Measurements from ENCODE around the gene SERGEF.

- TF ChIP-seq POLR2AphosphoS5 (IDR thresholded peaks at IDR 0.05), result no peak
- TF ChIP-seq, protein P1, sequence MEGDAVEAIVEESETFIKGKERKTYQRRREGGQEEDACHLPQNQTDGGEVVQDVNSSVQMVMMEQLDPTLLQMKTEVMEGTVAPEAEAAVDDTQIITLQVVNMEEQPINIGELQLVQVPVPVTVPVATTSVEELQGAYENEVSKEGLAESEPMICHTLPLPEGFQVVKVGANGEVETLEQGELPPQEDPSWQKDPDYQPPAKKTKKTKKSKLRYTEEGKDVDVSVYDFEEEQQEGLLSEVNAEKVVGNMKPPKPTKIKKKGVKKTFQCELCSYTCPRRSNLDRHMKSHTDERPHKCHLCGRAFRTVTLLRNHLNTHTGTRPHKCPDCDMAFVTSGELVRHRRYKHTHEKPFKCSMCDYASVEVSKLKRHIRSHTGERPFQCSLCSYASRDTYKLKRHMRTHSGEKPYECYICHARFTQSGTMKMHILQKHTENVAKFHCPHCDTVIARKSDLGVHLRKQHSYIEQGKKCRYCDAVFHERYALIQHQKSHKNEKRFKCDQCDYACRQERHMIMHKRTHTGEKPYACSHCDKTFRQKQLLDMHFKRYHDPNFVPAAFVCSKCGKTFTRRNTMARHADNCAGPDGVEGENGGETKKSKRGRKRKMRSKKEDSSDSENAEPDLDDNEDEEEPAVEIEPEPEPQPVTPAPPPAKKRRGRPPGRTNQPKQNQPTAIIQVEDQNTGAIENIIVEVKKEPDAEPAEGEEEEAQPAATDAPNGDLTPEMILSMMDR (IDR thresholded peaks at IDR 0.05), result no peak
Measured at GRCh38 chr11:17746096-17746495, 266.8 kb downstream of the SERGEF start.

Measured in esophagus muscularis mucosa (tissue), 3 donors.